SK-N-MC (cell line): ENCODE data around the gene TMPRSS3.

Experiments
- EZH2 ChIP-seq: fragments of 200-600 bp; sonication (generic); IDR thresholded peaks from one replicate; pipeline ENCODE4 v1.6.1; 2017; ENCODE audit warnings: antibody characterized with exemption
- POLR2AphosphoS5 ChIP-seq: IDR thresholded peaks from 2 replicates; pipeline ENCODE4 v1.6.1; 2012; ENCODE audit warnings: mild to moderate bottlenecking, low read depth, low read length, borderline replicate concordance

- TF ChIP-seq EZH2, result no peak
- no peak for TF ChIP-seq POLR2AphosphoS5
Measured at GRCh38 chr21:42429021-42429420, 33.2 kb upstream of the TMPRSS3 start.
